GM08714 (cell line): Measurements from ENCODE around the gene CTTNBP2.

Experiments used
- H3K4me3 ChIP-seq: fragments of 200-500 bp; sonication (Bioruptor generic); 2 replicates; pipeline ENCODE4 v1.5.1; 2014; ENCODE audit warnings: mild to moderate bottlenecking, low read length, inconsistent platforms
- ZNF274 ChIP-seq: IDR thresholded peaks from 2 replicates; pipeline ENCODE4 v1.6.1; 2012; ENCODE audit warnings: mild to moderate bottlenecking, low read depth, low read length

Gene CTTNBP2

DNA sequence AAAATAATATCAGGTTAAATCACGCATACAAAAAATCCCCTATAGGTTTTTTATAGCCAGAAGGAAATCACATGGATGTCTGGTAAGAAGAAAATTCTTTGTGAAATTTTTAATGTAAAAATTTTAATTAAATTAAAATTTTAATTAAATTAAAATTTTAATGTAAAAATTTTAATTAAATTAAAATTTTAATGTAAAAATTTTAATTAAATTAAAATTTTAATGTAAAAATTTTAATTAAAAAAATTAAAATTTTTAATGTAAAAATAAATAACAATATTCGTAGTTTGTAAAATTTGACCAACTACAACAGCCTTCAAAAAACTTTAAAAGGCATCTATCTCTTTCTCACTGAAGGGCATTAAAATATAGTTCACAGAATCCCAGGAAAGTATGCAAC, 61.5 kb downstream of the CTTNBP2 start:
- no peak overlapping the region for H3K4me3 ChIP-seq
- no peak for TF ChIP-seq ZNF274

DNA sequence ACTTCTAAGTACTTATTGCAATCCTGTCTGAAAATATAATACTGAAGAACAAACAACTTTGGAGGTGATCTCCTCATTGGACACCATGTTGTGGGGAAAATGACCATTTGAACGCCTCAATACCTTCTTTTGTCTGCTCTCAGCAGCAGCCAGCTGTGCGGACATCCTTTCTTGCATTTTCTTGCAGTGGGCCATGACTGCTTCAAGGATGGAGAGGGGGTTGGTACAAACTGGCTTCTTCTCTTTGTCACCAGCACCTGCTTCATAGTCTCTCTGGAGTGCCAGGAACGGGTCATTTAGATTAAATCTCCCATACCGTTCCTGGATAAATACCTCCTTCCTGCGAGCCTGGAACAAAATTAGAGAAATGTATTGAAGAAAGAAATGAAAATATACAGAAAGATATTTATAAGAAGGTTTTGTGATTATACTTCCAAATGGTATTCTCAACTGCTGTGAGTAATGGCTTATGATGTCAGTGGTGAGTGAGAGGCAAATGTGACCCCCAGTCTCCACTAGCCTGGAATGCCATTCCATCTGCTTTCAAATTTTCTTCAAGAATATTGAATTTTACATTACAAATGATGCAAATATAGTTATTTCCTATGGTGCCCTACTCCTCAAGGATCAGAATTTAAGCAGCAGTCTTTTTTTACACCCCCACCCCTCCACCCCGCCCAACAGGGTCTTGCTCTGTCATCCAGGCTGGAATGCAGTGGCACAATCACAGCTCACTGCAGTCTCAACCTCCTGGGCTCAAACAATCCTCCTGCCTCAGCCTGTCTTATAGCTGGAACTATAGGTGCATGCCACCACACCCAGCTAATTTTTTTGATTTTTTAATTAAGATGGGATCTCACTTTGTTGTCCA, 62.4 kb downstream of the CTTNBP2 start:
- H3K4me3 ChIP-seq = no peak overlapping the region
- TF ChIP-seq ZNF274 = no peak

GRCh38 chr7:117809958-117810357, 63.3 kb downstream of the CTTNBP2 start:
- TF ChIP-seq ZNF274 = no peak
- no peak overlapping the region for H3K4me3 ChIP-seq

- H3K4me3 ChIP-seq = no peak overlapping the region
- TF ChIP-seq ZNF274 = no peak
Observed at GRCh38 chr7:117808910-117809705, 64.1 kb downstream of the CTTNBP2 start.

- no peak for TF ChIP-seq ZNF274
Observed at GRCh38 chr7:117808341-117808757, 64.9 kb downstream of the CTTNBP2 start.

GRCh38 chr7:117807676-117808075, 65.6 kb downstream of the CTTNBP2 start:
- no peak for TF ChIP-seq ZNF274
- H3K4me3 ChIP-seq = no peak overlapping the region

More at GRCh38 chr7:117808341-117808757, 64.9 kb downstream of the CTTNBP2 start:
- H3K4me3 ChIP-seq = no peak overlapping the region

DNA sequence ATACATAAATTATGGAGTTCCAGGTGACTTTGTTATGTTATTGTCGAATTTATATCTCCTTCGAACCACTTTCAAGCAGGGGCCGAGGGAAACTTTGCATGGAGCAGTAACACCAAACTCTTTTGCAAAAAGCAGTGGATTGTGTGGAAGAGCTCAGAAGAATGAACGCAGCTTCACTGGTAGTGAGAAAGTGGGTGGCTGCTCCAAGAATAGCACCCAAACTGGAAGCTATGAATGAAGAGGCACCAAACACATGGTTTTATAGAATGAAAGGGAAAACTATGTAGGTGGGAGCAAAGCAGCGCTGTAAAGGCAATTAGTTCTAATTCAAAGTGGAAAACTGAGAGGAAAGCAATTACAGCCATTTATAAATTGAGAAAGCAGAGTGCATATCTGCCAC, 67.2 kb downstream of the CTTNBP2 start:
- no peak for TF ChIP-seq ZNF274

GRCh38 chr7:117805241-117805640, 68.0 kb downstream of the CTTNBP2 start:
- TF ChIP-seq ZNF274 = no peak
- H3K4me3 ChIP-seq = no peak overlapping the region

More for the DNA sequence above, 67.2 kb downstream of the CTTNBP2 start:
- H3K4me3 ChIP-seq = no peak overlapping the region

DNA sequence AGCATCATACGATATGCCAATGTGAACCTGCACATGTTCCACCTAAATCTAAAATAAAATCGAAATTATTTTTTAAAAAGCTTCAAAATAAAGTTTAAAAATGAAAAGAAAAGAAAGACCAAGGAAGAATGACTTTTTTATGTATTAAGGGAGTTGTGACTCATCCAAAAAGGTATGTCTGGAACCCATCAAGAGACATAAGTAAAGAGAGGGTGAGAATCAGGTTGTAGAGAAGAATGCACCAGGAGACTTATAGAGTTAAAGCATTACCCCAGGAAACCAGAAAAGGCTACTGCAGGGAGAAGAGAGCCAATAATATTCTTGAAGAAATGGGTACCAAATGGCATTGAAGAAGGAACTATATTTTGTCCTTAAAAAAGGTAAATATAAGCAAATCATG, 69.8 kb downstream of the CTTNBP2 start:
- H3K4me3 ChIP-seq = no peak overlapping the region
- no peak for TF ChIP-seq ZNF274

- no peak overlapping the region for H3K4me3 ChIP-seq
- TF ChIP-seq ZNF274 = no peak
Observed at GRCh38 chr7:117802660-117803059, 70.6 kb downstream of the CTTNBP2 start.

GRCh38 chr7:117800841-117801240, 72.4 kb downstream of the CTTNBP2 start:
- no peak overlapping the region for H3K4me3 ChIP-seq
- TF ChIP-seq ZNF274 = no peak

DNA sequence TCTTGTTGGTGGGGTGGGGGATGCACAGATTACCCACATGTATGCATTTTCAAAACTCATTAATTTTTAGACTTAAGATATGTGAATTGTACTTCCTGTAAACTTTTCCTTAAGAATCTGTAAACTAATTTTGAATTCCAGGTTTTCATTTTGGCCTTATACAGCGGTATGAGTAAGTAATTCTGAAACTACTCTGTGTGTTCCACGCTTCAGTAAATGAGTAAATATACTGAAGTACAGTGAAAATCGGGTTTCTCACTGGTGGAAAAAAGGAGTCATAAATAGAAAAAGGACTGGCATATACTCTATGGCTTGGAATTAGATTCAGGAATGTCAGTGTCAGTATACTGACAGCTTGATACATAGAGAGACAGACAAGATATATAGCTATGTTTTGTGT, 72.8 kb downstream of the CTTNBP2 start:
- TF ChIP-seq ZNF274 = no peak
- H3K4me3 ChIP-seq = no peak overlapping the region

DNA sequence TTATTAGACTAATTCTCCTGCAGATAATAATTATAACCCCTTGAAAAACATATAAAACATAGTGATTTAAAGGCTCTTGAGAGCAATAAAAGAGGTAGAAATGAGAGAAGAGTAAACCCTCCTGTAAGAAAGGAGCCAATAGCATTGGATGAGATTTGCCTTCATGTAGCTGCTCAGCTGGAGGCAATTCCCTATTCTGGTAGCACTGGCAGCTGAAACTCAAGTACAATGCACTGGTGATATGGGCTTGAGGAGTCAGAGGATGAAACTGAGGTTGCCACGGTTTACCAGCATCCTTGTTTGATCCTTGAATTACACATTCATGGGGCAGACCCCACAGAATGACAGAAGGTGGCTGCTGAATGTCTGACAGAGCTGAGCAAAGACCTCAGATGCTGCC, 76.4 kb downstream of the CTTNBP2 start:
- TF ChIP-seq ZNF274 = no peak
- no peak overlapping the region for H3K4me3 ChIP-seq

GRCh38 chr7:117793976-117794375, 79.3 kb downstream of the CTTNBP2 start:
- H3K4me3 ChIP-seq = no peak overlapping the region
- no peak for TF ChIP-seq ZNF274

DNA sequence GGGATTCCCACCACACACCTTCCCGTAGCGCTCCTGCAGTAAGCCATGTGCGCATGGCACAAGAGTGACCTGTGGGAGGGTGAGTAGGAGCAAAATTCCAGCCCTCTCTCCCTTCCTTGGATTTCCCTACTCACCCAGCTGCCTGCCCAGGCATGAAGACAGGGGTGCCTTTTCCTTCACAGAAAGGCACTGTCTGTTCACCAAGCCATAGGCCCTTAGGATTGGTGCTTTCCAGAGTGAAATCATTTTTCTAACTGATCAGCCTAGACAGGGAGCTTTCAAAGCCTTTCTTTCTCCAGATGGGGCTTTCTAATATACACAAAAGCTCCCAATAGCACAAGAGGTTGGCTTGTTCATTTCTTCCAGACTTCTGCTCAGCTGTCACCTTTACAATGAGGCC, 79.7 kb downstream of the CTTNBP2 start:
- no peak for TF ChIP-seq ZNF274

More for the DNA sequence above, 79.7 kb downstream of the CTTNBP2 start:
- H3K4me3 ChIP-seq = no peak overlapping the region
